ENCODE results near the gene PPP2R3A.
"Not testable (repeated sequence)": the region's sequence is repeated elsewhere in the genome, so short reads cannot be mapped to it uniquely, and the experiment has no call there.

PPP2R3A gene

GRCh38 chr3:136042608-136043221 is 77.2 kb downstream of the PPP2R3A start:
- peak; percentile 36 for DNase-seq

- DNase-seq: no peak
Observed at GRCh38 chr3:136044980-136045745, 79.6 kb downstream of the PPP2R3A start.

- no peak for DNase-seq
Observed at GRCh38 chr3:136048068-136048467, 82.5 kb downstream of the PPP2R3A start.

- no peak for DNase-seq
Observed at GRCh38 chr3:136050250-136050649, 84.7 kb downstream of the PPP2R3A start.

GRCh38 chr3:136055491-136055890 is 90.0 kb downstream of the PPP2R3A start:
- no peak for DNase-seq

GRCh38 chr3:136067211-136067610 is 101.7 kb downstream of the PPP2R3A start:
- no peak for DNase-seq

- no peak for DNase-seq
Observed at GRCh38 chr3:136068708-136069107, 103.2 kb downstream of the PPP2R3A start.

GRCh38 chr3:136069933-136070332 is 104.4 kb downstream of the PPP2R3A start:
- no peak for DNase-seq

GRCh38 chr3:136070334-136070733 is 104.8 kb downstream of the PPP2R3A start:
- no peak for DNase-seq

- DNase-seq: no peak
Observed at GRCh38 chr3:136070953-136071949, 105.7 kb downstream of the PPP2R3A start.

- DNase-seq: no peak
Observed at GRCh38 chr3:136074546-136075170, 109.1 kb downstream of the PPP2R3A start.

- peak; percentile 76 for DNase-seq
Observed at GRCh38 chr3:136075218-136075808, 109.8 kb downstream of the PPP2R3A start.

GRCh38 chr3:136075811-136076210 is 110.3 kb downstream of the PPP2R3A start:
- DNase-seq: no peak

GRCh38 chr3:136078421-136079364 is 113.2 kb downstream of the PPP2R3A start:
- peak; percentile 26 for DNase-seq

- DNase-seq: not testable (repeated sequence)
Observed at GRCh38 chr3:136083641-136084382, 118.3 kb downstream of the PPP2R3A start.

GRCh38 chr3:136085067-136085466 is 119.5 kb downstream of the PPP2R3A start:
- DNase-seq: not testable (repeated sequence)

GRCh38 chr3:136093771-136094170 is 128.2 kb downstream of the PPP2R3A start:
- no peak for DNase-seq

- no peak for DNase-seq
Observed at GRCh38 chr3:136105044-136105443, 139.5 kb downstream of the PPP2R3A start.

- no peak for DNase-seq
Observed at GRCh38 chr3:136106101-136106500, 140.6 kb downstream of the PPP2R3A start.

- peak; percentile 45 for DNase-seq
Observed at GRCh38 chr3:136109499-136109898, 144.0 kb downstream of the PPP2R3A start.

Data from activated CD4-positive, alpha-beta T cell treated with anti-CD3 and anti-CD28 coated beads, Interleukin-2, amount 50 U/mL, for 16 hours (primary cell).